BE2C (cell line): ENCODE data around the gene HAO2.
"Not testable (repeated sequence)": the region's sequence is repeated elsewhere in the genome, so short reads cannot be mapped to it uniquely, and the experiment has no call there.

ENCODE experiments used
- DNase-seq: peaks from one replicate; pipeline ENCODE4 v3.0.0-alpha.2; 2020
- H3K27me3 ChIP-seq: fragments of 250-450 bp; sonication (Bioruptor Pico); 2 replicates; pipeline ENCODE4 v1.5.1; 2020; ENCODE audit warnings: mild to moderate bottlenecking
- H3K36me3 ChIP-seq: fragments of 250-450 bp; sonication (Bioruptor Pico); 2 replicates; pipeline ENCODE4 v1.5.1; 2020; ENCODE audit warnings: mild to moderate bottlenecking
- H3K4me1 ChIP-seq: fragments of 250-450 bp; sonication (Bioruptor Pico); 2 replicates; pipeline ENCODE4 v1.5.1; 2020
- H3K4me3 ChIP-seq: 2 replicates; pipeline ENCODE4 v1.5.1; 2011; ENCODE audit warnings: low read depth, low read length
- H3K9me3 ChIP-seq: fragments of 250-450 bp; sonication (Bioruptor Pico); 2 replicates; pipeline ENCODE4 v1.5.1; 2020
- TF ChIP-seq, protein P1 (sequence below): IDR thresholded peaks from 2 replicates; pipeline ENCODE4 v1.5.1; 2012; ENCODE audit warnings: mild to moderate bottlenecking, low read depth, low read length

HAO2 gene

GRCh38 chr1:119373465-119373864 lies 4.9 kb downstream of the HAO2 start:
- no peak overlapping the region for H3K4me3 ChIP-seq
- no peaks in the 10 kb centered on the region for H3K36me3 ChIP-seq
- peaks cover 4% of the 10 kb centered on the region; the same call in 1 of the 2 replicates for H3K27me3 ChIP-seq
- TF ChIP-seq, protein P1, sequence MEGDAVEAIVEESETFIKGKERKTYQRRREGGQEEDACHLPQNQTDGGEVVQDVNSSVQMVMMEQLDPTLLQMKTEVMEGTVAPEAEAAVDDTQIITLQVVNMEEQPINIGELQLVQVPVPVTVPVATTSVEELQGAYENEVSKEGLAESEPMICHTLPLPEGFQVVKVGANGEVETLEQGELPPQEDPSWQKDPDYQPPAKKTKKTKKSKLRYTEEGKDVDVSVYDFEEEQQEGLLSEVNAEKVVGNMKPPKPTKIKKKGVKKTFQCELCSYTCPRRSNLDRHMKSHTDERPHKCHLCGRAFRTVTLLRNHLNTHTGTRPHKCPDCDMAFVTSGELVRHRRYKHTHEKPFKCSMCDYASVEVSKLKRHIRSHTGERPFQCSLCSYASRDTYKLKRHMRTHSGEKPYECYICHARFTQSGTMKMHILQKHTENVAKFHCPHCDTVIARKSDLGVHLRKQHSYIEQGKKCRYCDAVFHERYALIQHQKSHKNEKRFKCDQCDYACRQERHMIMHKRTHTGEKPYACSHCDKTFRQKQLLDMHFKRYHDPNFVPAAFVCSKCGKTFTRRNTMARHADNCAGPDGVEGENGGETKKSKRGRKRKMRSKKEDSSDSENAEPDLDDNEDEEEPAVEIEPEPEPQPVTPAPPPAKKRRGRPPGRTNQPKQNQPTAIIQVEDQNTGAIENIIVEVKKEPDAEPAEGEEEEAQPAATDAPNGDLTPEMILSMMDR = no peak
- H3K9me3 ChIP-seq = no peaks in the 10 kb centered on the region
- no peaks in the 10 kb centered on the region for H3K4me1 ChIP-seq
- DNase-seq = no peak

- Histone ChIP-seq H3K27me3 (peaks cover 4% of the 10 kb centered on the region; the same call in 1 of the 2 replicates), H3K4me3 (no peak overlapping the region), H3K36me3 (no peaks in the 10 kb centered on the region), H3K9me3 (no peaks in the 10 kb centered on the region), H3K4me1 (no peaks in the 10 kb centered on the region)
- DNase-seq = no peak
- TF ChIP-seq, protein P1 = no peak
These were observed 5.8 kb downstream of the HAO2 start for GRCh38 chr1:119374208-119374874.

DNA sequence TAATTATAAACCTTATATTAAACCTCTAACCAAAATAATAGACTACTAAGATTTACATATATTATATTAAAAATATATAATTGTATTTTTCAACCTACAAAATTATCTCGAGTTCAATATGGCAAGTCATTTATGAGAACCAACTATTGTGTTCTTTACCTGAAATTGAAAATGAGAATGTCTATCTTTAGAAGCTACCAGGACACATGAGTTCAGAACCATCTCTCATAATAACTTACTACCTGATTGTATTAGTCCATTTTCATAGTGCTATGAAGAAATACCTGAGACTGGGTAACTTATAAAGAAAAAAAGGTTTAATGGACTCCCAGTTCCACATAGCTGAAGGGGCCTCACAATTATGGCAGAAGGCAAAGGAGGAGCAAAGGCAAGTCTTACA lies 6.8 kb downstream of the HAO2 start:
- no peak for DNase-seq
- TF ChIP-seq, protein P1 = no peak
- H3K36me3 ChIP-seq = no peaks in the 10 kb centered on the region
- no peak overlapping the region for H3K4me3 ChIP-seq
- peaks cover 4% of the 10 kb centered on the region; the same call in 1 of the 2 replicates for H3K27me3 ChIP-seq
- H3K4me1 ChIP-seq = no peaks in the 10 kb centered on the region
- no peaks in the 10 kb centered on the region for H3K9me3 ChIP-seq

- TF ChIP-seq, protein P1 = no peak
- H3K9me3 ChIP-seq = no peaks in the 10 kb centered on the region
- H3K4me3 ChIP-seq = no peak overlapping the region
- no peak for DNase-seq
- H3K27me3 ChIP-seq = peaks cover 4% of the 10 kb centered on the region; the same call in 1 of the 2 replicates
- no peaks in the 10 kb centered on the region for H3K4me1 ChIP-seq
- no peaks in the 10 kb centered on the region for H3K36me3 ChIP-seq
These were observed 8.0 kb downstream of the HAO2 start for GRCh38 chr1:119376594-119376993.

DNA sequence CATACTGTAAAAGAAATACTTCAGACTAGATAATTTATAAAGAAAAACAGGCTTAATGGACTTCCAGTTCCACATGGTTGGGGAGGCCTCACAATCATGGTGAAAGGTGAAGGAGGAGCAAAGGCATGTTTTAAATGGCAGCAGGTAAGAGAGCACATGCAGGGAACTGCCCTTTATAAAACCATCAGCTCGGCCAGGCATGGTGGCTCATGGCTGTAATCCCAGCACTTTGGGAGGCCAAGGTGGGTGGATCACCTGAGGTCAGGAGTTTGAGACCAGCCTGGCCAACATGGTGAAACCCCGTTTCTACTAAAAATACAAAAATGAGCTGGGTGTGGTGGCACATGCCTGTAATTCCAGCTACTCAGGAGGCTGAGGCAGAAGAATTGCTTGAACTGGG lies 9.0 kb downstream of the HAO2 start:
- not testable (repeated sequence) for H3K27me3 ChIP-seq, H3K4me1 ChIP-seq, H3K9me3 ChIP-seq, H3K36me3 ChIP-seq, DNase-seq, H3K4me3 ChIP-seq

GRCh38 chr1:119379117-119379516 lies 10.5 kb downstream of the HAO2 start:
- TF ChIP-seq, protein P1 = no peak
- Histone ChIP-seq H3K4me3 (no peak overlapping the region), H3K36me3 (no peaks in the 10 kb centered on the region), H3K9me3 (no peaks in the 10 kb centered on the region), H3K27me3 (no peaks in the 10 kb centered on the region), H3K4me1 (no peaks in the 10 kb centered on the region)
- no peak for DNase-seq
